ENCODE results near the gene TIMP2. TPM values are rescaled to one million over a fixed set of nuclear protein-coding genes. Genes with fewer than 3 reads are reported as not detected.

Gene TIMP2
- total and polyA plus RNA-seq, 2 experiments from 2014 or later = 10.6 to 22.5 TPM

- no peaks in the 10 kb centered on the region for H3K9me3 Mint-ChIP-seq
- no peaks in the 10 kb centered on the region for H3K36me3 ChIP-seq (ENCODE audit: insufficient read depth)
- no peaks in the 10 kb centered on the region for H3K27me3 ChIP-seq (ENCODE audit: insufficient read depth)
- ATAC-seq = no peak
- no peak for DNase-seq (ENCODE audit: low spot score)
- H3K4me2 ChIP-seq = no peak overlapping the region
- H3K27ac Mint-ChIP-seq = no peak overlapping the region
- H3K4me1 ChIP-seq (ENCODE audit: insufficient read depth) = peaks cover 6% of the 10 kb centered on the region
- no peak overlapping the region for H3K4me3 ChIP-seq
- no peak overlapping the region for H3K27ac ChIP-seq (ENCODE audit: low read depth)
- peaks cover 21% of the 10 kb centered on the region for H3K4me1 Mint-ChIP-seq
- H3K36me3 Mint-ChIP-seq (ENCODE audit: low read depth) = no peaks in the 10 kb centered on the region
- no peaks in the 10 kb centered on the region for H3F3A ChIP-seq (replicated peaks; ENCODE audit: low read depth)
- H4K20me1 ChIP-seq (replicated peaks; ENCODE audit: insufficient read depth) = peaks cover 3% of the 10 kb centered on the region; the same call in 1 of the 2 replicates
- H3K9me2 ChIP-seq (ENCODE audit: insufficient read depth) = no peaks in the 10 kb centered on the region
- peaks cover 8% of the 10 kb centered on the region for H3K27me3 Mint-ChIP-seq (ENCODE audit: insufficient read depth, low read depth, poor library complexity)
- no peak overlapping the region for H2AFZ ChIP-seq
- H3K4me3 Mint-ChIP-seq = no peak overlapping the region
- H3K79me2 ChIP-seq (replicated peaks; ENCODE audit: insufficient read depth) = peaks cover 41% of the 10 kb centered on the region
- TF ChIP-seq CREB1 (CRISPR knock-in tag; IDR thresholded peaks at IDR 0.05; ENCODE audit: low read depth) (no peak), EZH2phosphoT487 (IDR thresholded peaks at IDR 0.05; ENCODE audit: unreplicated experiment) (no peak), ZNF114 (CRISPR knock-in tag; IDR thresholded peaks at IDR 0.05) (no peak), EZH2 (IDR thresholded peaks at IDR 0.05; ENCODE audit: low read depth, unreplicated experiment) (no peak), ZNF331 (CRISPR knock-in tag; IDR thresholded peaks at IDR 0.05; ENCODE audit: low read depth) (no peak), POLR2AphosphoS5 (IDR thresholded peaks at IDR 0.05; ENCODE audit: low read depth) (no peak), STAT1 (IDR thresholded peaks at IDR 0.05; ENCODE audit: unreplicated experiment) (no peak), REST (IDR thresholded peaks at IDR 0.05; ENCODE audit: unreplicated experiment) (no peak), JUNB (IDR thresholded peaks at IDR 0.05; ENCODE audit: unreplicated experiment) (no peak), NANOG (IDR thresholded peaks at IDR 0.05; ENCODE audit: borderline replicate concordance) (no peak)
- TF ChIP-seq, protein P1, sequence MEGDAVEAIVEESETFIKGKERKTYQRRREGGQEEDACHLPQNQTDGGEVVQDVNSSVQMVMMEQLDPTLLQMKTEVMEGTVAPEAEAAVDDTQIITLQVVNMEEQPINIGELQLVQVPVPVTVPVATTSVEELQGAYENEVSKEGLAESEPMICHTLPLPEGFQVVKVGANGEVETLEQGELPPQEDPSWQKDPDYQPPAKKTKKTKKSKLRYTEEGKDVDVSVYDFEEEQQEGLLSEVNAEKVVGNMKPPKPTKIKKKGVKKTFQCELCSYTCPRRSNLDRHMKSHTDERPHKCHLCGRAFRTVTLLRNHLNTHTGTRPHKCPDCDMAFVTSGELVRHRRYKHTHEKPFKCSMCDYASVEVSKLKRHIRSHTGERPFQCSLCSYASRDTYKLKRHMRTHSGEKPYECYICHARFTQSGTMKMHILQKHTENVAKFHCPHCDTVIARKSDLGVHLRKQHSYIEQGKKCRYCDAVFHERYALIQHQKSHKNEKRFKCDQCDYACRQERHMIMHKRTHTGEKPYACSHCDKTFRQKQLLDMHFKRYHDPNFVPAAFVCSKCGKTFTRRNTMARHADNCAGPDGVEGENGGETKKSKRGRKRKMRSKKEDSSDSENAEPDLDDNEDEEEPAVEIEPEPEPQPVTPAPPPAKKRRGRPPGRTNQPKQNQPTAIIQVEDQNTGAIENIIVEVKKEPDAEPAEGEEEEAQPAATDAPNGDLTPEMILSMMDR (conservative IDR thresholded peaks at IDR 0.05; ENCODE audit: low read depth in 2 of 2) = no peak
- TF ChIP-seq, protein P2, sequence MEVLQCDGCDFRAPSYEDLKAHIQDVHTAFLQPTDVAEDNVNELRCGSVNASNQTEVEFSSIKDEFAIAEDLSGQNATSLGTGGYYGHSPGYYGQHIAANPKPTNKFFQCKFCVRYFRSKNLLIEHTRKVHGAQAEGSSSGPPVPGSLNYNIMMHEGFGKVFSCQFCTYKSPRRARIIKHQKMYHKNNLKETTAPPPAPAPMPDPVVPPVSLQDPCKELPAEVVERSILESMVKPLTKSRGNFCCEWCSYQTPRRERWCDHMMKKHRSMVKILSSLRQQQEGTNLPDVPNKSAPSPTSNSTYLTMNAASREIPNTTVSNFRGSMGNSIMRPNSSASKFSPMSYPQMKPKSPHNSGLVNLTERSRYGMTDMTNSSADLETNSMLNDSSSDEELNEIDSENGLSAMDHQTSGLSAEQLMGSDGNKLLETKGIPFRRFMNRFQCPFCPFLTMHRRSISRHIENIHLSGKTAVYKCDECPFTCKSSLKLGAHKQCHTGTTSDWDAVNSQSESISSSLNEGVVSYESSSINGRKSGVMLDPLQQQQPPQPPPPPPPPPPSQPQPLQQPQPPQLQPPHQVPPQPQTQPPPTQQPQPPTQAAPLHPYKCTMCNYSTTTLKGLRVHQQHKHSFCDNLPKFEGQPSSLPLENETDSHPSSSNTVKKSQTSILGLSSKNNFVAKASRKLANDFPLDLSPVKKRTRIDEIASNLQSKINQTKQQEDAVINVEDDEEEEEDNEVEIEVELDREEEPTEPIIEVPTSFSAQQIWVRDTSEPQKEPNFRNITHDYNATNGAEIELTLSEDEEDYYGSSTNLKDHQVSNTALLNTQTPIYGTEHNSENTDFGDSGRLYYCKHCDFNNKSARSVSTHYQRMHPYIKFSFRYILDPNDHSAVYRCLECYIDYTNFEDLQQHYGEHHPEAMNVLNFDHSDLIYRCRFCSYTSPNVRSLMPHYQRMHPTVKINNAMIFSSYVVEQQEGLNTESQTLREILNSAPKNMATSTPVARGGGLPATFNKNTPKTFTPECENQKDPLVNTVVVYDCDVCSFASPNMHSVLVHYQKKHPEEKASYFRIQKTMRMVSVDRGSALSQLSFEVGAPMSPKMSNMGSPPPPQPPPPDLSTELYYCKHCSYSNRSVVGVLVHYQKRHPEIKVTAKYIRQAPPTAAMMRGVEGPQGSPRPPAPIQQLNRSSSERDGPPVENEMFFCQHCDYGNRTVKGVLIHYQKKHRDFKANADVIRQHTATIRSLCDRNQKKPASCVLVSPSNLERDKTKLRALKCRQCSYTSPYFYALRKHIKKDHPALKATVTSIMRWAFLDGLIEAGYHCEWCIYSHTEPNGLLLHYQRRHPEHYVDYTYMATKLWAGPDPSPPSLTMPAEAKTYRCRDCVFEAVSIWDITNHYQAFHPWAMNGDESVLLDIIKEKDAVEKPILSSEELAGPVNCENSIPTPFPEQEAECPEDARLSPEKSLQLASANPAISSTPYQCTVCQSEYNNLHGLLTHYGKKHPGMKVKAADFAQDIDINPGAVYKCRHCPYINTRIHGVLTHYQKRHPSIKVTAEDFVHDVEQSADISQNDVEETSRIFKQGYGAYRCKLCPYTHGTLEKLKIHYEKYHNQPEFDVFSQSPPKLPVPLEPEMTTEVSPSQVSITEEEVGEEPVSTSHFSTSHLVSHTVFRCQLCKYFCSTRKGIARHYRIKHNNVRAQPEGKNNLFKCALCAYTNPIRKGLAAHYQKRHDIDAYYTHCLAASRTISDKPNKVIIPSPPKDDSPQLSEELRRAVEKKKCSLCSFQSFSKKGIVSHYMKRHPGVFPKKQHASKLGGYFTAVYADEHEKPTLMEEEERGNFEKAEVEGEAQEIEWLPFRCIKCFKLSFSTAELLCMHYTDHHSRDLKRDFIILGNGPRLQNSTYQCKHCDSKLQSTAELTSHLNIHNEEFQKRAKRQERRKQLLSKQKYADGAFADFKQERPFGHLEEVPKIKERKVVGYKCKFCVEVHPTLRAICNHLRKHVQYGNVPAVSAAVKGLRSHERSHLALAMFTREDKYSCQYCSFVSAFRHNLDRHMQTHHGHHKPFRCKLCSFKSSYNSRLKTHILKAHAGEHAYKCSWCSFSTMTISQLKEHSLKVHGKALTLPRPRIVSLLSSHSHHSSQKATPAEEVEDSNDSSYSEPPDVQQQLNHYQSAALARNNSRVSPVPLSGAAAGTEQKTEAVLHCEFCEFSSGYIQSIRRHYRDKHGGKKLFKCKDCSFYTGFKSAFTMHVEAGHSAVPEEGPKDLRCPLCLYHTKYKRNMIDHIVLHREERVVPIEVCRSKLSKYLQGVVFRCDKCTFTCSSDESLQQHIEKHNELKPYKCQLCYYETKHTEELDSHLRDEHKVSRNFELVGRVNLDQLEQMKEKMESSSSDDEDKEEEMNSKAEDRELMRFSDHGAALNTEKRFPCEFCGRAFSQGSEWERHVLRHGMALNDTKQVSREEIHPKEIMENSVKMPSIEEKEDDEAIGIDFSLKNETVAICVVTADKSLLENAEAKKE (CRISPR knock-in tag; IDR thresholded peaks at IDR 0.05) = no peak
- TF ChIP-seq, protein P3, sequence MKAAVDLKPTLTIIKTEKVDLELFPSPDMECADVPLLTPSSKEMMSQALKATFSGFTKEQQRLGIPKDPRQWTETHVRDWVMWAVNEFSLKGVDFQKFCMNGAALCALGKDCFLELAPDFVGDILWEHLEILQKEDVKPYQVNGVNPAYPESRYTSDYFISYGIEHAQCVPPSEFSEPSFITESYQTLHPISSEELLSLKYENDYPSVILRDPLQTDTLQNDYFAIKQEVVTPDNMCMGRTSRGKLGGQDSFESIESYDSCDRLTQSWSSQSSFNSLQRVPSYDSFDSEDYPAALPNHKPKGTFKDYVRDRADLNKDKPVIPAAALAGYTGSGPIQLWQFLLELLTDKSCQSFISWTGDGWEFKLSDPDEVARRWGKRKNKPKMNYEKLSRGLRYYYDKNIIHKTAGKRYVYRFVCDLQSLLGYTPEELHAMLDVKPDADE (IDR thresholded peaks at IDR 0.05) = no peak
Observed at GRCh38 chr17:78912082-78912481, 13.1 kb downstream of the TIMP2 start.

All from GM23338 (cell line).